ENCODE data around the gene MYO5C. TPM values are rescaled to one million over a fixed set of nuclear protein-coding genes. Genes with fewer than 3 reads are reported as not detected.

Gene MYO5C
- total and polyA plus RNA-seq, 2 of the 8 experiments (the other 6 are each of a cell fraction or from before 2014, with no cell fraction given), result 8.2 to 26.7 TPM

DNA sequence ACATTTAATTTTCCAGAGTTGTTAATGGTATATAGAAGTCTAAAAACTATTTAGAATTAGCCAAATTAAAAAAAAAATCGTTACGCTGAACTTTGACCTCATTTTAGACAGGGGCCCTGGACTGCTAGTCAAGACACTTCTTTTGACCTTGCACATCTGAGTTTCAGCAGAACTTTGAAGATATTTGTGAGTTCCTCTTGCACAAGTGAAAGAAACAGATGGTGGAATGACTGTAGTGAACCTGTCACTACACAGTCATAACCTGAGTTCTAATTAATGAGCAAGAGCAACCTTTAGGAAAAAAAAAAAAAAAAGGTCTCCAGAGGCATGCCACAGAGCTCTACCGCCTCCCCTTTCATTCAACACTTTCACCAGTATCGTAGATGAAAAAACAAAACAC lies 5.3 kb downstream of the MYO5C start:
- FAIRE-seq (no peak), DNase-seq (ENCODE audit: low read depth in 1 of 2, low spot score in 2 of 2) (no peak)
- H4K5ac ChIP-seq (ENCODE audit: insufficient read length, low read depth, low read length), result no peak overlapping the region
- H3K4ac ChIP-seq (replicated peaks; ENCODE audit: insufficient read length, low read depth, low read length), result no peak overlapping the region
- peaks cover 2 to 8% (median 3%) of the 10 kb centered on the region in 4 experiments; a peak in 3 of 7 replicates for H3K4me1 ChIP-seq (replicated peaks in 1 of 4; ENCODE audit: control insufficient read depth in 3 of 4, insufficient read depth in 4 of 4, low read length in 3 of 4)
- H4K20me1 ChIP-seq (replicated peaks in 1 of 2; ENCODE audit: control insufficient read depth in 1 of 2, insufficient read depth in 2 of 2, low read length in 2 of 2), result peaks cover 0 to 2% of the 10 kb centered on the region in 2 experiments
- H3K79me2 ChIP-seq (ENCODE audit: control insufficient read depth in 1 of 2, insufficient read depth in 2 of 2, low read length in 2 of 2), result peaks cover 0 to 26% of the 10 kb centered on the region in 2 experiments; a peak in 2 of 4 replicates
- no peak overlapping the region for H2BK15ac ChIP-seq (ENCODE audit: low read length)
- no peak overlapping the region for H2BK5ac ChIP-seq (ENCODE audit: low read depth, low read length)
- H2BK120ac ChIP-seq (replicated peaks; ENCODE audit: low read depth, low read length), result no peak overlapping the region
- H3K27me3 ChIP-seq (replicated peaks in 1 of 4; ENCODE audit: control insufficient read depth in 3 of 4, extremely low read depth in 1 of 4, insufficient read depth in 3 of 4, low read length in 3 of 4), result no peaks in the 10 kb centered on the region
- H3K9ac ChIP-seq (replicated peaks in 1 of 4; ENCODE audit: extremely low read depth in 1 of 4, low read depth in 3 of 4, low read length in 3 of 4), result no peak overlapping the region
- no peak overlapping the region for H3K4me2 ChIP-seq (ENCODE audit: insufficient read depth in 1 of 2, low read depth in 2 of 2, low read length in 2 of 2)
- peaks cover 2 to 7% of the 10 kb centered on the region in 2 experiments; a peak in 2 of 4 replicates for H3K9me3 ChIP-seq (ENCODE audit: insufficient read depth in 2 of 2, low read depth in 1 of 2, low read length in 1 of 2)
- no peak overlapping the region for H4K91ac ChIP-seq (replicated peaks; ENCODE audit: insufficient read length, low read length)
- no peak overlapping the region for H3K56ac ChIP-seq (replicated peaks; ENCODE audit: insufficient read length, low read depth, low read length)
- CTCF ChIA-PET (ENCODE audit: partially characterized antibody), result interaction anchor here (0.6 to 1.7 kb wide), 5 partner anchors 9 to 218 kb away, joined by 3 to 12 read pairs (median 4); no protein-coding TSS in a partner anchor
- no peak overlapping the region for H2BK12ac ChIP-seq (ENCODE audit: low read depth, low read length)
- no peak overlapping the region for H4K8ac ChIP-seq (ENCODE audit: extremely low read depth, insufficient read depth, low read length)
- H3K18ac ChIP-seq (ENCODE audit: extremely low read depth, low read length), result no peak overlapping the region
- H3K36me3 ChIP-seq (ENCODE audit: control insufficient read depth in 2 of 4, insufficient read depth in 4 of 4, low read length in 3 of 4), result peaks cover 0 to 8% (median 3%) of the 10 kb centered on the region in 4 experiments; a peak in 4 of 8 replicates
- no peak overlapping the region for H2BK20ac ChIP-seq (ENCODE audit: low read length)
- 64% methylated on average over 4 of the region's 4 CpGs; no CpG with 5 or more reads in 1 of the 2 experiments for WGBS, 2 experiments (ENCODE audit: extremely low coverage in 1 of 2, insufficient coverage in 1 of 2, insufficient read length in 1 of 2, insufficient replicate concordance in 2 of 2, low coverage in 1 of 2, low lambda C conversion rate in 2 of 2, missing lambda C conversion rate in 1 of 2)
- no peak overlapping the region for H3K27ac ChIP-seq (ENCODE audit: low read depth, low read length)
- H3K4me3 ChIP-seq (ENCODE audit: extremely low read depth in 1 of 4, insufficient read depth in 2 of 4, low read depth in 3 of 4, low read length in 4 of 4), result no peak overlapping the region
- no peak overlapping the region for H2AFZ ChIP-seq (ENCODE audit: low read length)
- H3K23ac ChIP-seq (ENCODE audit: insufficient read length), result no peak overlapping the region
- POLR2A ChIA-PET (ENCODE audit: partially characterized antibody), result interaction anchor here (0.8 to 2.2 kb wide), 2 partner anchors 28 to 29 kb away, joined by 3 to 8 read pairs; no protein-coding TSS in a partner anchor
- peaks cover 12% of the 10 kb centered on the region; the same call in 1 of the 2 replicates for H3K79me1 ChIP-seq (ENCODE audit: low read depth, low read length)
- H2AK5ac ChIP-seq (ENCODE audit: low read depth, low read length), result no peak overlapping the region
- no peak overlapping the region for H3K14ac ChIP-seq (ENCODE audit: insufficient read length)
- peaks cover 3% of the 10 kb centered on the region; the same call in 1 of the 2 replicates for H3K23me2 ChIP-seq (ENCODE audit: low read depth, low read length)
- TF ChIP-seq SP4 (IDR thresholded peaks at IDR 0.05; ENCODE audit: low read length) (no peak), KDM4A (IDR thresholded peaks at IDR 0.05; ENCODE audit: low read depth, low read length, severe bottlenecking) (no peak), EZH2 (IDR thresholded peaks at IDR 0.05; ENCODE audit: low read depth, low read length, severe bottlenecking) (no peak), FOSL1 (IDR thresholded peaks at IDR 0.05; ENCODE audit: insufficient read depth, low read depth, low read length) (no peak), RNF2 (IDR thresholded peaks at IDR 0.05; ENCODE audit: borderline replicate concordance, low read depth, low read length, missing control alignments, poor library complexity, severe bottlenecking) (no peak), EGR1 (IDR thresholded peaks at IDR 0.05; ENCODE audit: borderline replicate concordance, low read depth, low read length) (no peak), GTF2F1 (IDR thresholded peaks at IDR 0.05; ENCODE audit: borderline replicate concordance, low read depth, low read length) (no peak), SRF (IDR thresholded peaks at IDR 0.05; ENCODE audit: low read depth, low read length) (no peak), PHF8 (conservative IDR thresholded peaks at IDR 0.05; ENCODE audit: low read depth, low read length) (no peak), BRCA1 (IDR thresholded peaks at IDR 0.05; ENCODE audit: low read depth, low read length) (no peak)
- TF ChIP-seq, protein P1, sequence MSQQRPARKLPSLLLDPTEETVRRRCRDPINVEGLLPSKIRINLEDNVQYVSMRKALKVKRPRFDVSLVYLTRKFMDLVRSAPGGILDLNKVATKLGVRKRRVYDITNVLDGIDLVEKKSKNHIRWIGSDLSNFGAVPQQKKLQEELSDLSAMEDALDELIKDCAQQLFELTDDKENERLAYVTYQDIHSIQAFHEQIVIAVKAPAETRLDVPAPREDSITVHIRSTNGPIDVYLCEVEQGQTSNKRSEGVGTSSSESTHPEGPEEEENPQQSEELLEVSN (IDR thresholded peaks at IDR 0.05), result no peak
- TF ChIP-seq, protein P2, sequence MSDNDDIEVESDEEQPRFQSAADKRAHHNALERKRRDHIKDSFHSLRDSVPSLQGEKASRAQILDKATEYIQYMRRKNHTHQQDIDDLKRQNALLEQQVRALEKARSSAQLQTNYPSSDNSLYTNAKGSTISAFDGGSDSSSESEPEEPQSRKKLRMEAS (IDR thresholded peaks at IDR 0.05), result no peak

All from H1 (cell line).